ENCODE data around the gene ST6GALNAC2.
"Not testable (repeated sequence)": the region's sequence is repeated elsewhere in the genome, so short reads cannot be mapped to it uniquely, and the experiment has no call there.

DNA sequence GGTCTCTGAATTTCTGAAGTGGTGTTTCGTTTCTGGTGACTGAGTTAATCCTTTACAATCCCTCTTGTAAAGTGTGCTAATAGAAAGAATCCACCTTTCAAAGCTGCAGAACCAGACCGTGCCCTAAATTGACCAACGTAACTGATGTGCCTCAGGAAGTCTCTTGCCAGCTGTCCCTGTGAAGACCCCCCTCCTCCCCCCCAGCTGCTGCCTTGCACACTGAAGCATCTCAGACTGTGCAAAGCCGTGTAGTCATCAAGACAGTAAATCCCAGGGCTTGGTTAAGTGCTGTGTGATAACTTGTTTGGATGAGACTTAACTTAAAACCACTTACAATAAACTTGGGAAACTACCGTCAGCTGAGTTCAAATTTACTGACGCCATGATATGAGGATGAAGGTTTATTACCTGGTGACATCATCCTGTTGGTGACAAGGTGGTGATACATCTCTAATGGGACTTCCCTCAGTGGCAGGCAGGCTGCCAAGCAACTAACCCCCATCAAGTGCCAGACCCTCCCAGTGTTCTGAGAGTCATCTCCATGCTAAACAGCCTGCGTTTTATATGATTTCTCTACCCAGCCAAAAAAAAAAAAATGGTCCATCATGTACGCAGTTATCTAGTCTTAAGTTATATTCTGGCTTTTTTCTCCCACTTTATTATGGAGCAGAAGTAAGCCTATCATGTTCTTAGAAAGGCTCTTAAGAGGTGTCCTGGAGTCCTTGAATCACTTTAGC, 20.5 kb downstream of the ST6GALNAC2 start:
- TF ChIP-seq, protein P1, sequence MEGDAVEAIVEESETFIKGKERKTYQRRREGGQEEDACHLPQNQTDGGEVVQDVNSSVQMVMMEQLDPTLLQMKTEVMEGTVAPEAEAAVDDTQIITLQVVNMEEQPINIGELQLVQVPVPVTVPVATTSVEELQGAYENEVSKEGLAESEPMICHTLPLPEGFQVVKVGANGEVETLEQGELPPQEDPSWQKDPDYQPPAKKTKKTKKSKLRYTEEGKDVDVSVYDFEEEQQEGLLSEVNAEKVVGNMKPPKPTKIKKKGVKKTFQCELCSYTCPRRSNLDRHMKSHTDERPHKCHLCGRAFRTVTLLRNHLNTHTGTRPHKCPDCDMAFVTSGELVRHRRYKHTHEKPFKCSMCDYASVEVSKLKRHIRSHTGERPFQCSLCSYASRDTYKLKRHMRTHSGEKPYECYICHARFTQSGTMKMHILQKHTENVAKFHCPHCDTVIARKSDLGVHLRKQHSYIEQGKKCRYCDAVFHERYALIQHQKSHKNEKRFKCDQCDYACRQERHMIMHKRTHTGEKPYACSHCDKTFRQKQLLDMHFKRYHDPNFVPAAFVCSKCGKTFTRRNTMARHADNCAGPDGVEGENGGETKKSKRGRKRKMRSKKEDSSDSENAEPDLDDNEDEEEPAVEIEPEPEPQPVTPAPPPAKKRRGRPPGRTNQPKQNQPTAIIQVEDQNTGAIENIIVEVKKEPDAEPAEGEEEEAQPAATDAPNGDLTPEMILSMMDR (IDR thresholded peaks at IDR 0.05) = not testable (repeated sequence)
- not testable (repeated sequence) for TF ChIP-seq EP300 (IDR thresholded peaks at IDR 0.05)

Data from stomach (tissue), 4 donors.